Right lobe of liver (tissue), 6 donors: Measurements from ENCODE around the gene FGD4. TPM values are rescaled to one million over a fixed set of nuclear protein-coding genes. Genes with fewer than 3 reads are reported as not detected.

ENCODE experiments used
- ATAC-seq, 4 donors: fragments of 200-7000 bp; cut with Tn5 transposase; one replicate each; pipeline ENCODE4 v1.9.1; 2020; ENCODE audit warnings: mild to moderate bottlenecking in 4 of 4, moderate library complexity in 4 of 4
- DNase-seq, 3 donors: peaks; one replicate each; pipeline ENCODE4 v3.0.0-alpha.2; 2020
- H3K27ac ChIP-seq, 3 donors: fragments of 200-600 bp; one replicate each; pipeline ENCODE4 v1.8.0; 2022
- H3K27me3 ChIP-seq, 2 donors: fragments of 200-600 bp; one replicate each; pipeline ENCODE4 v1.8.0; 2022
- H3K36me3 ChIP-seq, 4 donors: fragments of 200-600 bp; sonication (generic) in 1 of 4; one replicate each; pipeline versions ENCODE4 v1.5.1 to v1.8.0; 2017 to 2022; ENCODE audit warnings: control low read depth in 1 of 4
- H3K4me1 ChIP-seq, 4 donors: fragments of 200-600 bp; sonication (generic) in 1 of 4; one replicate each; pipeline versions ENCODE4 v1.5.1 to v1.8.0; 2017 to 2022; ENCODE audit warnings: control low read depth in 1 of 4
- H3K4me3 ChIP-seq, 3 donors: fragments of 200-600 bp; one replicate each; pipeline ENCODE4 v1.8.0; 2022
- H3K9me3 ChIP-seq, 4 donors: fragments of 200-600 bp; sonication (generic) in 1 of 4; one replicate each; pipeline versions ENCODE4 v1.5.1 to v1.8.0; 2017 to 2022; ENCODE audit warnings: control low read depth in 1 of 4
- CTCF ChIP-seq, 4 donors: fragments of 200-600 bp in 3 of 4; fragments of 450-650 bp in 1 of 4; IDR thresholded peaks; one replicate each; pipeline versions ENCODE4 v1.5.1 to v1.8.0; 2016 to 2022; ENCODE audit warnings: antibody characterized with exemption in 4 of 4, mild to moderate bottlenecking in 2 of 4
- POLR2A ChIP-seq: fragments of 450-650 bp; IDR thresholded peaks from one replicate; pipeline ENCODE4 v1.6.1; 2017; ENCODE audit warnings: antibody characterized with exemption, mild to moderate bottlenecking
- WGBS: methylation state at CpG from one replicate; pipeline ENCODE4 v1.1.6; 2018; ENCODE audit warnings: low coverage, low lambda C conversion rate; ENCODE audit not compliant: insufficient coverage; ENCODE audit errors: missing lambda C conversion rate; 5-methylcytosine and 5-hydroxymethylcytosine counted together
- intact Hi-C, 2 donors: fragments of 100-400 bp; cut with DNase I; formaldehyde crosslinking; loops; one replicate each; pipeline versions ENCODE4 v1.11.2 to v1.14.1; 2022
- total RNA-seq, 6 experiments: library from RNA; depleted of rRNA in 2 of 6; stranded (reverse); fragments of >200 nt in 2 of 6; fragmentation: NEBNext Ultra II Directional in 3 of 6; extraction: Animal tissue kit (Norgen Biotek cat#: 25700) in 3 of 6; gene quantifications; one replicate each; pipeline versions ENCODE4 v1.1.0 to v1.2.4, GENCODE V29; 2016 to 2023
- donor health status: DM: no; HTN: yes; CAD: no.
- donor health status: DM: no; HTN: no; CAD: no.
- donor health status: DM: no; HTN: no; CAD: no.
- donor health status: DM: no; HTN: yes; CAD: no.
- donor health status: DM: no; HTN: yes; CAD: no.

Gene FGD4
- total RNA-seq, 6 experiments from 2014 or later = 15.1 to 29.3 (median 20.3) TPM

DNA sequence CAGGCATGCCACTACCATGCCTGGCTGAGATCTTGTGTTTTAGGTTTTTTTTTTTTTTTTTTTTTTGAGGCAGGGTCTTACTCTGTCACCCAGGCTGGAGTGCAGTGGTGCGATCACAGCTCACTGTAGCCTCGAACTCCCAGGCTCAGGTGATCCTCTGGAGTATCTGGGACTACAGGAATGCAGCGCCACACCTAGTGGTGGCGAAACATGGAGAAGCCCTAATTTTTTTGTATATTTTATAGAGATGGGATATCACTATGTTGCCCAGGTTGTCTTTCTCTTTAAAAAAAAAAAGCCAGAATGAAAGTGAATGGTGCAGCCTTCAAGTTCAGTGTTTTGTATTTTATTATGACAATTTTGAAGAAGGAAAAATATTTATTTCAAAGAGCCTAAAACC is 44.1 kb downstream of the FGD4 start:
- intact Hi-C loops = no loop called here
- H3K4me3 ChIP-seq = no peak overlapping the region
- ATAC-seq (no peak), DNase-seq (no peak)
- peaks cover 0 to 4% (median 0%) of the 10 kb centered on the region in 4 donors for H3K4me1 ChIP-seq
- TF ChIP-seq POLR2A = no peak
- TF ChIP-seq CTCF (IDR thresholded peaks at IDR 0.05) = no peak
- no peaks in the 10 kb centered on the region for H3K27me3 ChIP-seq
- H3K27ac ChIP-seq = no peak overlapping the region
- H3K9me3 ChIP-seq = no peaks in the 10 kb centered on the region
- 94% methylated on average over 4 of the region's 4 CpGs for WGBS
- no peaks in the 10 kb centered on the region for H3K36me3 ChIP-seq

DNA sequence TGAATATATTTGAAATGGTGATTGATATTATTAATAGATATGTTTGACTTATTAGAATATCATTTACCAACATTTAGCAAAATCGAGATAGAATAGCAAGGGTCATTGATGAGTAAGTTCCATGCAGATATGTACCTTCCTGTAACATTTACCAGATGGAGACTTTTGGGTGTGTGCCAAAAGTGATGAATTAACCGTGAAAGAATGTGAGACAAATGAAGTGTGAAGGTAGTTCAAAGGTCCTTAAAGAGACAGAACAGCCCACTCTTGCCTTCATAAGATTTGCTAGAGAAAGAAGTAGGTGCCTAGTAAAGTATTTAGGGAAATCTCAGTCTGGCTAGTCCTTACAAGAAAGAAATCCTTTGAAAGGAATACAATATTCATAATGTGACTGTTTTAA is 45.5 kb downstream of the FGD4 start:
- intact Hi-C loops = no loop called here
- Histone ChIP-seq H3K36me3 (no peaks in the 10 kb centered on the region), H3K4me3 (no peak overlapping the region), H3K9me3 (no peaks in the 10 kb centered on the region), H3K27me3 (no peaks in the 10 kb centered on the region), H3K27ac (no peak overlapping the region), H3K4me1 (peaks cover 0 to 4% (median 0%) of the 10 kb centered on the region in 4 donors)
- TF ChIP-seq CTCF (IDR thresholded peaks at IDR 0.05) = no peak
- no peak for TF ChIP-seq POLR2A
- WGBS = 15% methylated on average over 2 of the region's 2 CpGs
- ATAC-seq (peak in 2 of 4 donors; percentile 32 to 85), DNase-seq (no peak)

DNA sequence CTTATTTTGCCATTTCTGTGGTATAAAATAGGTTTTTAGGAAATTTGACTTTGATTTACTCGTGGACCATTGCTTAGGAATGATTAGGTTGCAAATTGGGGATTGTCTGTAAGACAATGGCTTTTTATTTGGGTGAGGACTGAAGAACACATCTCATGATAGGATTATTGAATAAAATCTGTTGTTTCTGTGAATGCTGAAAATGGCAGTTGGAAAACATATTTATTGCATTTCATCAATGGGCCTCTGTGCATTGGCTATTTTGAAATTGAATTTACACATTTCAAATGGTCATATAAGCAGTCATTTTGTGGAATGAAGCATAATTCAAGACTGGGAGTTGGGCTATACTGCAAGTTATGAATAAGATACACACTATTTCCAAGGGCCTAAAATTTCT is 46.0 kb downstream of the FGD4 start:
- intact Hi-C loops = no loop called here
- no peaks in the 10 kb centered on the region for H3K9me3 ChIP-seq
- ATAC-seq = no peak
- H3K4me1 ChIP-seq = peaks cover 0 to 4% (median 0%) of the 10 kb centered on the region in 4 donors
- no peaks in the 10 kb centered on the region for H3K36me3 ChIP-seq
- DNase-seq = no peak
- no peaks in the 10 kb centered on the region for H3K27me3 ChIP-seq
- WGBS = 64% methylated on average over 1 of the region's 1 CpG
- no peak overlapping the region for H3K27ac ChIP-seq
- H3K4me3 ChIP-seq = no peak overlapping the region
- TF ChIP-seq CTCF (IDR thresholded peaks at IDR 0.05) (no peak), POLR2A (no peak)

DNA sequence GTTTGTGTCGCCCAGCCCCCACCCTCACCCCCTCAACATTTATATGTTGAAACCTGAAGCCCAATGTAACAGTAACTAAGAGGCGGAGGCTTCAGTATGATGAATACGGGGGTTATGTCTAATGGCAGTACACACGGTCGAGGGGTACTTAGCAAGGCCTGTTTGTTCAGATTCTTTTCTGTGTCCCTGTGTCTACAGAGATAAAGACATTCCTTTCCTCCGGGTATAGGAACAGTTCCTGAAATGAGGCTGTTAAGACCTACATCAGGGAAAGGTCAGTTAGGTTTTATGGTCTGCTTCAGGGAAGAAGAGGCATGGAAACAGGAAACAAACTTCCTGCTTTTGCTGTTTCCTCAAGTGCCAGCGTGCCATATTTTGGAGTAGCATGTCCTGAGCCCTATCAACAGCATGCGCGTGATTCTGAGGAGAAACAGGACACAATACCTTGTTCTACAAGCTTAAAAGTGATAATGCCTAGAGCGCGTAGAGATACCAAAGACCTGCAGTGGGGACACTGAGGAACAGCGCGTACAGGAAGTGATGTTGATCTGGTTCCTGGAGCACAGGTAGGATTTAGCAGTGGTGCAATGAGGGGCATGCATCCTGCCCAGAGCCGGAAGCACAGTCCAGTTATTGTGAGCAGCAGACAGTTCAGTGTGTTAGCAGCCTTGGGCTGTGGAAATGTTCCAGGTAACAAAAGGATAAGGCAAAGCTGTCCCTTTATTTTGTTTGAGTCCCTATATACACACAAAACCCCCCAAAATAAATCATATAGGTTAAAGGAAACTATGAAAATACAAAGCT is 47.2 kb downstream of the FGD4 start:
- Histone ChIP-seq H3K27ac (no peak overlapping the region), H3K27me3 (no peaks in the 10 kb centered on the region), H3K4me1 (peaks cover 0 to 4% (median 0%) of the 10 kb centered on the region in 4 donors), H3K9me3 (no peaks in the 10 kb centered on the region), H3K4me3 (no peak overlapping the region), H3K36me3 (no peaks in the 10 kb centered on the region)
- TF ChIP-seq POLR2A = no peak
- TF ChIP-seq CTCF (IDR thresholded peaks at IDR 0.05) = no peak
- 73% methylated on average over 14 of the region's 14 CpGs for WGBS
- ATAC-seq (peak in 2 of 4 donors; percentile 7 to 9), DNase-seq (no peak)
- intact Hi-C loops = no loop called here
